Stimulated activated CD8-positive, alpha-beta memory T cell treated with anti-CD3 and anti-CD28 coated beads, Interleukin-2, amount 100 ng/mL, for 1 hour (primary cell): ENCODE results near the gene FSD2.
A peak's percentile ranks its signal among the peaks of the same experiment; 100 is the strongest.
"Not testable (repeated sequence)": the region's sequence is repeated elsewhere in the genome, so short reads cannot be mapped to it uniquely, and the experiment has no call there.

Experiments used
- DNase-seq, 2 donors: peaks; one replicate each; pipeline ENCODE4 v3.0.0-alpha.2; 2020; ENCODE audit warnings: low read depth in 2 of 2

Gene FSD2

DNA sequence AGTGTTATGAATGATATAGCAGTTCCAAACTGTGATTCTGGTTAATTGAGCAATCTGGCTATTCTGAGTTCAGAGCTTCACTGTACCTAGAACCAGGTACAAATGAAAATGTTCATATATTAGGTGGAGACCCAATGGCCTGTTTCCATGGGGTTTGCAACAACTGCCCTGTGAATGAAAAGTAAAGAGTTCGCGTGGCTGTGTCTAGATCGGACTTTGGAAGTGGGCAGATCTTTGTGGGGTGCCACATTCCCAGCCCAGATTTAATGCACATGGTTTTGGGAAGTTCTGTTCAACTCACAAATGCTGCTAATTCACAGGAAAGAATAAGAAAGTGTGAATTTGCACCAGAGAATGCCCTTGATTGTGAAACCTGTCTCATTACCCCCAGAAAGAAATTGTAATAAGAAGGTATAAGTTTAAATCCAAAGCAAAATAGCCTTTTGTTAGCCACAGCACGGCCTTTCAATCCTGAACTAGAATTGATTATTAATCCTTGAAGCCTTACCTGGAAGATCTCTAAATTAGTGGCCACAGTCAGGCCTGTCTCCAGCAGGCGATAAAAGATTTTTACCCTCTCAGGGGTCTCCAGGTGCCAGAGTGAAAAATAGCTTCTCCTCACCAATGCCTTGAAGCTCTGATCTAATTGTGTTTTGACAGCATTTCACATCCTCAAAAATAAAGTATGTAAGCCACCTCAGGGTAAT, 26.2 kb upstream of the FSD2 start:
- DNase-seq: no peak

- DNase-seq: no peak
Measured at GRCh38 chr15:82830427-82831173, 24.7 kb upstream of the FSD2 start.

GRCh38 chr15:82829234-82829633, 23.4 kb upstream of the FSD2 start:
- DNase-seq: no peak

- DNase-seq: no peak
Measured at GRCh38 chr15:82828075-82828474, 22.2 kb upstream of the FSD2 start.

DNA sequence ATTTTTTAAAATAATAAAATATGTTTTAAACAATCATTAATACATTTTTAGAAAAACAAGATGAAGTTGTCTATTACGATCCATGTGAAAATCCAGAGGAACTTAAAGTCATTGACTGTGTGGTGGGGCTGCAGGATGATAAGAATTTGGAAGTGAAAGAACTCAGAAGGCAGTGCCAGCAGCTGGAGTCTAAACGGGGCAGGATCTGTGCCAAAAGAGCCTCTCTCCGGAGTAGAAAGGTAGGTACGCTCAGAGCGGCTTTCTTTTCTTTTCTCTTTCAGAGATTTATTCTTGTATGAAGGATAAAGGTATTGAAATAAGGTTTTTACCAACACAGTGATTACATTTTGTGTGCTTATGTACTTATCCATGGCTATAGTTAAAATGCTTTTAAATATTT, 17.2 kb upstream of the FSD2 start:
- no peak for DNase-seq

- DNase-seq: not testable (repeated sequence)
Measured at GRCh38 chr15:82821851-82822250, 16.0 kb upstream of the FSD2 start.

GRCh38 chr15:82821396-82821795, 15.5 kb upstream of the FSD2 start:
- not testable (repeated sequence) for DNase-seq

DNA sequence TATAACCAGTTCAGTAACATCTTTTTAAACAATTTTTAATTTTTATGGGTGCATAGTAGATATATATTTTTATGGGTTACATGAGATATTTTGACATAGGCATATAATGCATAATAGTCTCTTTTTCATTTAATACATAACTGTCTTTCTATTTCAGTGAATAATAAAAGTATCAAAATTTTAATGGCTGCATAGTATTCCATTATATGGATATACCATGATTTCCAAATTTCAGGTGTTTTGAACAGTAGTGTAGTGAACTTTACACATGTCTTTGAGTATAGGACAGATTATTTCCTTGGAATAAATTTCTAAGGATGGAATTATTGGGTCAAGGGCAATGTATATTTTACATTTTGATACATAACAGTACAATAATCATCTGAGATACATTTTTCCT, 14.3 kb upstream of the FSD2 start:
- DNase-seq: no peak

- no peak for DNase-seq
Measured at GRCh38 chr15:82812994-82813393, 7.1 kb upstream of the FSD2 start.

GRCh38 chr15:82810890-82811426, 5.1 kb upstream of the FSD2 start:
- DNase-seq: peak; percentile 10 to 15

- DNase-seq: peak; percentile 4 to 8
Measured at GRCh38 chr15:82810061-82810889, 4.4 kb upstream of the FSD2 start.

DNA sequence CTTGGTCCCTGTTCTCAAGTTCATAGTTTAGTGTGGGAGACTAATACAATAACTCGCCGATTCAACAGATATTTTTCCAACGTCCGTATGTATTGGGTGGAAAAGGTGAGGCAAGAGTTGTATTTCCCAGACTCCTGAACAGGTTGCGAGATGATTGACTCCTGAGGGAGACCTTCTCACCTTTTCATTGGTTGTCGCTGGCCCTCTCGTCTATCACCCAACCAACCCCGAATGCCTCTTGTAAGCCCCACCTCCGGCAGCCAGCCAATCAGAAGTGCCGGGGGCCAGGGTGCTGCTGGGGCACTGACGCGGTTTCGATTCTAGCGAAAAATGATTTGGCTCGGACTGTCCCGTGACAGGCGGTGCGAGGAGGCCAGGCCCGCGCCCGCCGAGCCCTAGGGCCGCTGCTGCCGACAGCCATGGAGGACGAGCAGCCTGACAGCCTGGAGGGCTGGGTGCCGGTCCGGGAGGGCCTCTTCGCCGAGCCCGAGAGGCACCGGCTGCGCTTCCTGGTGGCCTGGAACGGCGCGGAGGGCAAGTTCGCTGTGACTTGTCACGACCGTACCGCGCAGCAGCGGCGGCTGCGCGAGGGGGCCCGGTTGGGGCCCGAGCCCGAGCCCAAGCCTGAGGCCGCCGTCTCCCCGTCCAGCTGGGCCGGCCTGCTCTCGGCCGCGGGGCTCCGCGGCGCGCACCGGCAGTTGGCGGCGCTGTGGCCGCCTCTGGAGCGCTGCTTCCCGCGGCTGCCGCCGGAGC, 3.6 kb upstream of the FSD2 start, which contains the start of gene WHAMM:
TSS of gene WHAMM (plus strand) at position 321 of the 753 bp plus-strand sequence. CDS start at position 420, 99 bp downstream.
- peak; percentile 86 to 90 for DNase-seq

- DNase-seq: no peak
Measured at GRCh38 chr15:82808634-82809041, 2.8 kb upstream of the FSD2 start.

DNA sequence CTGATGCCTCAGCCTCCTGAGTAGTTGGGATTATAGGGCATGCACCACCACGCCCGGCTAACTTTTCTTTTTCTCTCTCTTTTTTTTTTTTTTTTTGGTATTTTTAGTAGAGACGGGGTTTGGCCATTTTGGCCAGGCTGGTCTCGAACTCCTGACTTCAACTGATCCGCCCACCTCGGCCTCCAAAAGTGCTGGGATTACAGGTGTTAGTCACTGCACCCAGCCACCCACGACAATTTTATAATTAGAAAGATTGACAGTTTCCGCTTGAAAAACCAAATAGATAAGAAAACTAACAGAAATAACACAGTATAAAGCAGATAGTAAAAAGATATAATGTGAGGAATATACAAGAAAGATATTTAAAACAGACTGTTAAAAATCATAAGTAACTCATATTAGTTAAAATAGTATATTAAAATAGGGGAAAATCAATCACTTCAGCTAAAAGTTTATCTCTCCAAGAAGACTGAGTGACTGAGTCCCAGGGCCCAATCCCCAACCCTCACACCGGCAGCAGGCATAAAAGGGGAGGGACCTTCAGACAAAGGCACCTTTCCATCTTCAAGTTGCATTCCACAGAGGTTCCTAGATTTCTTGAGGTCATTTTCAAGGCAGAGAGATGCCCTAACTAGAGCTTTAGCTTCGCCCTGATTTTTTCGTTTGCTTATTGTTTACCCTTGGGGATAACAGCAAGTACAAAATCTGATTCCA, 2.2 kb upstream of the FSD2 start:
- DNase-seq: no peak

DNA sequence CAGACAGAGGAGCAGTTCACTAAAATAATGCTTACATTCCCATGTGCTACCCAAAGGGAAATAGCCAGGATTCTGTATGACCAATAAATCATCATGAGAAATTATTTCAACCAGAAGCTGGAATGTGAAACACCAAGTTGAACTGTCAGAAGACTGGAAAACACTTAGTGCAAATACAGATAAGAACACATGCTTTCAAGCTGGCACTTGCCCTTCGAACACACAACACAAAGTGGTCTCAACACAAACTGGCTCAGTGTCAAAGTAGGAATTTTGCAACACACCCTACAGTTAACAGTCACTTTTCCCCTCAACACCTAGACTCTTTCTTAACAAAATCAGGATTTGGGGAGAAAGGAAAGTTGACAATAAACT, 1.3 kb downstream of the FSD2 start:
- DNase-seq: no peak

DNA sequence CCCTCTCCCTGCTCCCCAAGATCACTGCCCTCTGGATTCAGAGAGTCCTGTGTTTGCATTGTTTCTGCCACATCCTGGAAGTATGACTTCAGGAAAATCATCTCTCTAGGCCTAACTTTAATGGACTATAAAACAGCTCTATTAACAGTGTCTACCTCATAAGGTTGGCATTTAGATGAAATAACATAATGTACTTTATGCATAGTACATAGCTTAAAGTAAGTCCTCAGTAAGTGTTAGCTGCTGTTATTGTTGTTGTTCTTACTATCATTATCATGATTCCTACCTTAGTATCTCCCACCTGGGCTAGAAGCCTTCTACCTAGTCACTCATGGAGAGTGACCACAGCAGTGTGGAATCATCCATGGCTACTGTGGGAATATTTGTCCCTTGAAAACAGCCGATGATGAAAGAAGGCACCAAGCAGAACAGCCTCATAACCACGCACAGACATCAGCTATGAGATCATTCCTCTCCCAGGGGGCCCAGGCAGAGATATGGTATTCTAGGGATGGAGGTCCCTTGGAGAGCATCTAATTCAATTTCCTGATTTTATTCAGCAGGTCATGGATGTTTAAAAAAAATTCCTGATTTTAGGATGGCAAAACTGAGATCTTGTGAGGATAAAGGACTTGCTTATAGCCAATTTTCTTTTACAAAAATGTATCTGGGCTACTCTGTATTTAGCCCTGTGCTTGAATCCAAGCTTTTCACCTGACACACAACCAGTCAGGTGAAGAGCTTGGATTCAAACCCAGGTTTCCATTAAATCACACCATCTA, 1.9 kb downstream of the FSD2 start:
- no peak for DNase-seq

DNA sequence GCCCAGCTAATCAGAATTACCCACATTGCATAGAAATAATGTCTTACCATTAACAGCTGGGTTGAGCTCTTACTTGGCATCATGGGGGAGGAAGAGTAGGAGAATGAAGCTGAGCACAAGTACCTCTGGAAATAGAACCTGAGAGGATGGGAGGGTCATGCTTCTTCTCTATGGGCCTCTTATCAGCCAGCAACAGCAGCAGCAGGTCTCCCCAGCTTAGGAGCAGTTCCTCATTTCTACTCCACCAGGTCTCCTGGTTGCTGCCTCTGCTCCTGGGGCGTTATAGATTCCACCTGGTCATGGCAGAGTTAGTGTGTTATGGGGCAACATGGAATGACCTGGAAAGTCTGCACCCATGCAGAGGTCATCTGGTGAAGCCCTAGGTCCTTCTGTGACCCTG, 3.4 kb downstream of the FSD2 start:
- no peak for DNase-seq

GRCh38 chr15:82799183-82799841, 6.6 kb downstream of the FSD2 start:
- no peak for DNase-seq

- no peak for DNase-seq
Measured at GRCh38 chr15:82798531-82799166, 7.2 kb downstream of the FSD2 start.
